PC-3 (cell line): Measurements from ENCODE around the gene PLSCR3. TPM values are rescaled to one million over a fixed set of nuclear protein-coding genes. Genes with fewer than 3 reads are reported as not detected.

Experiments
- ATAC-seq: fragments of 200-7000 bp; cut with Tn5 transposase; 2 replicates; pipeline ENCODE4 v1.9.1; 2020; ENCODE audit warnings: mild to moderate bottlenecking, moderate library complexity
- BruUV-seq: library from RNA; stranded (reverse); fragments of 400-500 nt; replicated peaks from 2 replicates; lab custom pipeline; 2021; lab: Mats Ljungman, UMichigan
- CTCF ChIA-PET: fragments of 300-600 bp; sonication (Branson Sonifier 250); formaldehyde crosslinking; loops from one replicate; lab custom pipeline; 2022; ENCODE audit warnings: antibody characterized with exemption; lab: Charles Lee
- POLR2A ChIA-PET: fragments of 300-600 bp; sonication (Branson Sonifier 250); formaldehyde crosslinking; loops from one replicate; lab custom pipeline; 2022; ENCODE audit warnings: antibody characterized with exemption; ENCODE audit not compliant: unreplicated experiment; lab: Charles Lee
- DNase-seq: peaks from one replicate; pipeline ENCODE4 v3.0.0-alpha.2; 2015
- H2AFZ ChIP-seq: fragments of 300-600 bp; sonication (generic); 2 replicates; pipeline ENCODE4 v1.6.0; 2016; ENCODE audit warnings: antibody characterized with exemption, low read length
- H3F3A ChIP-seq: fragments of 300-600 bp; sonication (generic); one replicate; pipeline ENCODE4 v1.6.0; 2017; ENCODE audit warnings: antibody characterized with exemption, low read length, control low read depth, mild to moderate bottlenecking; ENCODE audit not compliant: unreplicated experiment
- H3K27ac ChIP-seq: fragments of 300-600 bp; sonication (generic); 2 replicates; pipeline ENCODE4 v1.5.1; 2016; ENCODE audit warnings: mild to moderate bottlenecking, low read length
- H3K27me3 ChIP-seq: fragments of 300-600 bp; sonication (generic); 2 replicates; pipeline ENCODE4 v1.6.1; 2016; ENCODE audit warnings: low read length, mixed read lengths
- H3K36me3 ChIP-seq: fragments of 300-600 bp; sonication (generic); 2 replicates; pipeline ENCODE4 v1.6.1; 2016; ENCODE audit warnings: low read depth, mixed run types, low read length, mixed read lengths
- H3K4me1 ChIP-seq: fragments of 300-600 bp; sonication (generic); 2 replicates; pipeline ENCODE4 v1.5.1; 2016; ENCODE audit warnings: low read length; ENCODE audit not compliant: insufficient read depth
- H3K4me2 ChIP-seq: fragments of 300-600 bp; sonication (generic); 2 replicates; pipeline ENCODE4 v1.6.0; 2016; ENCODE audit warnings: low read length
- H3K4me3 ChIP-seq: fragments of 300-600 bp; sonication (generic); 2 replicates; pipeline ENCODE4 v1.5.1; 2016; ENCODE audit warnings: mild to moderate bottlenecking, low read length, mixed read lengths
- H3K79me2 ChIP-seq: fragments of 300-600 bp; sonication (generic); 2 replicates; pipeline ENCODE4 v1.6.1; 2017; ENCODE audit warnings: low read length, mixed read lengths
- H3K9ac ChIP-seq: fragments of 300-600 bp; sonication (generic); 2 replicates; pipeline ENCODE4 v1.6.0; 2016; ENCODE audit warnings: mild to moderate bottlenecking, low read length
- H3K9me2 ChIP-seq: fragments of 300-600 bp; sonication (generic); replicated peaks from 2 replicates; pipeline ENCODE4 v1.6.1; 2016; ENCODE audit warnings: mixed run types, low read length, mixed read lengths
- H3K9me3 ChIP-seq: fragments of 300-600 bp; sonication (generic); 2 replicates; pipeline ENCODE4 v1.6.1; 2016; ENCODE audit warnings: low read length, mixed read lengths
- H4K20me1 ChIP-seq: fragments of 300-600 bp; sonication (generic); 2 replicates; pipeline ENCODE4 v1.6.1; 2016; ENCODE audit warnings: low read length, mixed read lengths
- CTCF ChIP-seq: fragments of 300-600 bp; sonication (generic); conservative IDR thresholded peaks from 2 replicates; pipeline ENCODE4 v1.5.1; 2017; ENCODE audit warnings: antibody characterized with exemption, low read depth, mild to moderate bottlenecking, low read length
- EZH2 ChIP-seq: fragments of 300-600 bp; sonication (generic); IDR thresholded peaks from one replicate; pipeline ENCODE4 v1.6.1; 2017; ENCODE audit warnings: antibody characterized with exemption, mild to moderate bottlenecking, low read length; ENCODE audit not compliant: unreplicated experiment
- EZH2phosphoT487 ChIP-seq: fragments of 300-600 bp; sonication (generic); IDR thresholded peaks from 2 replicates; pipeline ENCODE4 v1.6.1; 2018; ENCODE audit warnings: mild to moderate bottlenecking, antibody characterized with exemption, low read length, borderline replicate concordance
- intact Hi-C: fragments of 100-400 bp; cut with micrococcal nuclease; formaldehyde crosslinking; loops from 2 replicates; pipeline ENCODE4 v1.9.0; 2023
- total RNA-seq: library from RNA; depleted of rRNA; stranded (reverse); fragments of >200 nt; gene quantifications from 2 replicates; pipeline ENCODE4 v1.2.3, GENCODE V29; 2014

Gene PLSCR3
- total RNA-seq, 1 experiment from 2014 or later = 62.7 TPM

- no peak overlapping the region for H2AFZ ChIP-seq
- CTCF ChIA-PET = no interaction called here
Observed at GRCh38 chr17:7384489-7385081, 9.7 kb downstream of the PLSCR3 start.

GRCh38 chr17:7383742-7384488 is 10.4 kb downstream of the PLSCR3 start:
- POLR2A ChIA-PET = no interaction called here
- no peaks in the 10 kb centered on the region for H3K9me3 ChIP-seq
- H3K4me1 ChIP-seq = peaks cover 6% of the 10 kb centered on the region; the same call in 1 of the 2 replicates
- BruUV-seq = no TSS peak
- intact Hi-C loops = no loop called here
- TF ChIP-seq EZH2 (no peak), EZH2phosphoT487 (no peak), CTCF (no peak)
- H3K79me2 ChIP-seq = peaks cover 4% of the 10 kb centered on the region; the same call in 1 of the 2 replicates
- no peaks in the 10 kb centered on the region for H4K20me1 ChIP-seq
- ATAC-seq = no peak
- H3K36me3 ChIP-seq = no peaks in the 10 kb centered on the region
- H2AFZ ChIP-seq = no peak overlapping the region
- H3K27ac ChIP-seq = no peak overlapping the region
- H3K27me3 ChIP-seq = no peaks in the 10 kb centered on the region
- DNase-seq = no peak
- no peaks in the 10 kb centered on the region for H3F3A ChIP-seq
- H3K9me2 ChIP-seq = no peaks in the 10 kb centered on the region
- CTCF ChIA-PET = no interaction called here
- H3K9ac ChIP-seq = no peak overlapping the region
- no peak overlapping the region for H3K4me3 ChIP-seq
- H3K4me2 ChIP-seq = no peak overlapping the region

More at GRCh38 chr17:7384489-7385081, 9.7 kb downstream of the PLSCR3 start:
- H3K27me3 ChIP-seq = no peaks in the 10 kb centered on the region
- no peak overlapping the region for H3K4me2 ChIP-seq
- peaks cover 4% of the 10 kb centered on the region; the same call in 1 of the 2 replicates for H3K79me2 ChIP-seq
- H4K20me1 ChIP-seq = no peaks in the 10 kb centered on the region
- no peak overlapping the region for H3K27ac ChIP-seq
- H3K4me3 ChIP-seq = no peak overlapping the region
- no peak overlapping the region for H3K9ac ChIP-seq
- H3F3A ChIP-seq = no peaks in the 10 kb centered on the region
- intact Hi-C loops = no loop called here
- peaks cover 6% of the 10 kb centered on the region; the same call in 1 of the 2 replicates for H3K4me1 ChIP-seq
- no peaks in the 10 kb centered on the region for H3K9me2 ChIP-seq
- ATAC-seq = no peak
- H3K9me3 ChIP-seq = no peaks in the 10 kb centered on the region
- TF ChIP-seq EZH2phosphoT487 (no peak), CTCF (no peak), EZH2 (no peak)
- H3K36me3 ChIP-seq = no peaks in the 10 kb centered on the region
- no peak for DNase-seq
- POLR2A ChIA-PET = no interaction called here
- BruUV-seq = no TSS peak

- Histone ChIP-seq H3K4me3 (no peak overlapping the region), H3K27ac (no peak overlapping the region), H3K79me2 (peaks cover 4% of the 10 kb centered on the region; the same call in 1 of the 2 replicates), H3K9ac (no peak overlapping the region), H3K36me3 (no peaks in the 10 kb centered on the region), H3K9me2 (no peaks in the 10 kb centered on the region), H3K27me3 (no peaks in the 10 kb centered on the region), H3K9me3 (no peaks in the 10 kb centered on the region), H2AFZ (no peak overlapping the region), H4K20me1 (no peaks in the 10 kb centered on the region), H3F3A (no peaks in the 10 kb centered on the region), H3K4me1 (peaks cover 6% of the 10 kb centered on the region; the same call in 1 of the 2 replicates), H3K4me2 (no peak overlapping the region)
- no peak for DNase-seq
- POLR2A ChIA-PET = no interaction called here
- no TSS peak for BruUV-seq
- ATAC-seq = no peak
- CTCF ChIA-PET = no interaction called here
- intact Hi-C loops = no loop called here
- TF ChIP-seq EZH2 = no peak
- no peak for TF ChIP-seq CTCF
- TF ChIP-seq EZH2phosphoT487 = no peak
Observed at GRCh38 chr17:7383371-7383741, 11.0 kb downstream of the PLSCR3 start.
